ENCODE data around the gene BCAS3.

- TF ChIP-seq POLR2AphosphoS5 (IDR thresholded peaks at IDR 0.05) (no peak), CTCF (IDR thresholded peaks at IDR 0.05) (no peak), POLR2A (IDR thresholded peaks at IDR 0.05) (no peak)
Observed at GRCh38 chr17:60959696-60960095, 282.0 kb downstream of the BCAS3 start.
